Neural cell (in vitro differentiated cells): Measurements from ENCODE around the gene TARBP2.

Experiments used
- EP300 ChIP-seq: fragments of 450-650 bp; conservative IDR thresholded peaks from 2 replicates; pipeline ENCODE4 v1.6.1; 2014; ENCODE audit warnings: antibody characterized with exemption, mild to moderate bottlenecking, moderate library complexity; ENCODE audit not compliant: poor library complexity, severe bottlenecking
- EZH2 ChIP-seq: fragments of 200-600, 300-800 bp; shearing (Covaris generic), sonication (generic); IDR thresholded peaks from 2 replicates; pipeline ENCODE4 v1.6.1; 2014; ENCODE audit warnings: antibody characterized with exemption, low read length, borderline replicate concordance, mild to moderate bottlenecking; ENCODE audit not compliant: insufficient read depth, poor library complexity, severe bottlenecking
- MXI1 ChIP-seq: fragments of 450-650 bp; conservative IDR thresholded peaks from 2 replicates; pipeline ENCODE4 v1.6.1; 2014; ENCODE audit warnings: antibody characterized with exemption, mild to moderate bottlenecking; ENCODE audit not compliant: poor library complexity, severe bottlenecking
- POLR2AphosphoS5 ChIP-seq: IDR thresholded peaks from 2 replicates; pipeline ENCODE4 v1.6.1; 2012
- RAD21 ChIP-seq: fragments of 450-650 bp; conservative IDR thresholded peaks from 2 replicates; pipeline ENCODE4 v1.6.1; 2014; ENCODE audit warnings: antibody characterized with exemption, mild to moderate bottlenecking, moderate library complexity
- SMC3 ChIP-seq: fragments of 450-650 bp; conservative IDR thresholded peaks from 2 replicates; pipeline ENCODE4 v1.6.1; 2014; ENCODE audit warnings: antibody characterized with exemption, mild to moderate bottlenecking, moderate library complexity; ENCODE audit not compliant: poor library complexity
- TAF1 ChIP-seq: IDR thresholded peaks from 2 replicates; pipeline ENCODE4 v1.6.1; 2012; ENCODE audit warnings: low read depth
- TF ChIP-seq, protein P1 (sequence below): fragments of 450-650 bp; IDR thresholded peaks from 2 replicates; pipeline ENCODE4 v1.5.1; 2014; ENCODE audit warnings: antibody characterized with exemption, mild to moderate bottlenecking, moderate library complexity; ENCODE audit not compliant: poor library complexity, severe bottlenecking
- TF ChIP-seq, protein P2 (sequence below): IDR thresholded peaks from 2 replicates; pipeline ENCODE4 v1.6.1; 2012; ENCODE audit warnings: borderline replicate concordance

DNA sequence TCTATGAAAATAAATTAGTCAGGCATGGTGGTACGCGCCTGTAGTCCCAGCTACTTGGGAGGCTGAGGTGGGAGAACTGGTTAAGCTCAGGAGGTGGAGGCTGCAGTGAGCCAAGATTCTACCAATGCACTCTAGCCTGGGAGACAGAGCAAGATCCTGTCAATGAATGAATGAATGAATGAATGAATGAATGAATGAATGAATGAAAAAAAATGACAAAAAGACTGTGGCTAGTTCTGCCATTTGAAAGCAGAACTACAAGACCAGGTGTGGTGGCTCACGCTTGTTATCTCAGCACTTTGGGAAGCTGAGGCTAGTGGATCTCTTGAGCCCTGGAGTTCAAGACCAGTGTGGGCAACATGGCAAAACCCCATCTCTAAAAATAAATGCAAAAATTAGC lies 38.4 kb downstream of the TARBP2 start:
- no peak for TF ChIP-seq EP300
- TF ChIP-seq EZH2 = no peak
- TF ChIP-seq, protein P1, sequence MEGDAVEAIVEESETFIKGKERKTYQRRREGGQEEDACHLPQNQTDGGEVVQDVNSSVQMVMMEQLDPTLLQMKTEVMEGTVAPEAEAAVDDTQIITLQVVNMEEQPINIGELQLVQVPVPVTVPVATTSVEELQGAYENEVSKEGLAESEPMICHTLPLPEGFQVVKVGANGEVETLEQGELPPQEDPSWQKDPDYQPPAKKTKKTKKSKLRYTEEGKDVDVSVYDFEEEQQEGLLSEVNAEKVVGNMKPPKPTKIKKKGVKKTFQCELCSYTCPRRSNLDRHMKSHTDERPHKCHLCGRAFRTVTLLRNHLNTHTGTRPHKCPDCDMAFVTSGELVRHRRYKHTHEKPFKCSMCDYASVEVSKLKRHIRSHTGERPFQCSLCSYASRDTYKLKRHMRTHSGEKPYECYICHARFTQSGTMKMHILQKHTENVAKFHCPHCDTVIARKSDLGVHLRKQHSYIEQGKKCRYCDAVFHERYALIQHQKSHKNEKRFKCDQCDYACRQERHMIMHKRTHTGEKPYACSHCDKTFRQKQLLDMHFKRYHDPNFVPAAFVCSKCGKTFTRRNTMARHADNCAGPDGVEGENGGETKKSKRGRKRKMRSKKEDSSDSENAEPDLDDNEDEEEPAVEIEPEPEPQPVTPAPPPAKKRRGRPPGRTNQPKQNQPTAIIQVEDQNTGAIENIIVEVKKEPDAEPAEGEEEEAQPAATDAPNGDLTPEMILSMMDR = no peak
- TF ChIP-seq POLR2AphosphoS5 = no peak
- TF ChIP-seq, protein P2, sequence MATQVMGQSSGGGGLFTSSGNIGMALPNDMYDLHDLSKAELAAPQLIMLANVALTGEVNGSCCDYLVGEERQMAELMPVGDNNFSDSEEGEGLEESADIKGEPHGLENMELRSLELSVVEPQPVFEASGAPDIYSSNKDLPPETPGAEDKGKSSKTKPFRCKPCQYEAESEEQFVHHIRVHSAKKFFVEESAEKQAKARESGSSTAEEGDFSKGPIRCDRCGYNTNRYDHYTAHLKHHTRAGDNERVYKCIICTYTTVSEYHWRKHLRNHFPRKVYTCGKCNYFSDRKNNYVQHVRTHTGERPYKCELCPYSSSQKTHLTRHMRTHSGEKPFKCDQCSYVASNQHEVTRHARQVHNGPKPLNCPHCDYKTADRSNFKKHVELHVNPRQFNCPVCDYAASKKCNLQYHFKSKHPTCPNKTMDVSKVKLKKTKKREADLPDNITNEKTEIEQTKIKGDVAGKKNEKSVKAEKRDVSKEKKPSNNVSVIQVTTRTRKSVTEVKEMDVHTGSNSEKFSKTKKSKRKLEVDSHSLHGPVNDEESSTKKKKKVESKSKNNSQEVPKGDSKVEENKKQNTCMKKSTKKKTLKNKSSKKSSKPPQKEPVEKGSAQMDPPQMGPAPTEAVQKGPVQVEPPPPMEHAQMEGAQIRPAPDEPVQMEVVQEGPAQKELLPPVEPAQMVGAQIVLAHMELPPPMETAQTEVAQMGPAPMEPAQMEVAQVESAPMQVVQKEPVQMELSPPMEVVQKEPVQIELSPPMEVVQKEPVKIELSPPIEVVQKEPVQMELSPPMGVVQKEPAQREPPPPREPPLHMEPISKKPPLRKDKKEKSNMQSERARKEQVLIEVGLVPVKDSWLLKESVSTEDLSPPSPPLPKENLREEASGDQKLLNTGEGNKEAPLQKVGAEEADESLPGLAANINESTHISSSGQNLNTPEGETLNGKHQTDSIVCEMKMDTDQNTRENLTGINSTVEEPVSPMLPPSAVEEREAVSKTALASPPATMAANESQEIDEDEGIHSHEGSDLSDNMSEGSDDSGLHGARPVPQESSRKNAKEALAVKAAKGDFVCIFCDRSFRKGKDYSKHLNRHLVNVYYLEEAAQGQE = no peak
- TF ChIP-seq RAD21 = no peak
- TF ChIP-seq MXI1 = no peak
- no peak for TF ChIP-seq TAF1
- TF ChIP-seq SMC3 = no peak
